Neural cell (in vitro differentiated cells): ENCODE data around the gene GEMIN2. TPM values are rescaled to one million over a fixed set of nuclear protein-coding genes. Genes with fewer than 3 reads are reported as not detected.

Experiments
- H2AFZ ChIP-seq: fragments of 200-600, 300-800 bp; sonication (generic), shearing (Covaris generic); 2 replicates; pipeline ENCODE4 v1.6.0; 2014; ENCODE audit warnings: low read depth, mild to moderate bottlenecking, antibody characterized with exemption, low read length, moderate library complexity
- H3F3A ChIP-seq: fragments of 200-600 bp; shearing (Covaris generic); 2 replicates; pipeline ENCODE4 v1.6.1; 2016; ENCODE audit warnings: mild to moderate bottlenecking, moderate library complexity, mixed read lengths, antibody characterized with exemption, low read length; ENCODE audit not compliant: insufficient read depth, poor library complexity, severe bottlenecking
- H3K27ac ChIP-seq: fragments of 200-600, 300-800 bp; sonication (generic), shearing (Covaris generic); 2 replicates; pipeline ENCODE4 v1.5.1; 2014; ENCODE audit warnings: mild to moderate bottlenecking, low read length, moderate library complexity
- H3K27me3 ChIP-seq: fragments of 300-800, 200-600 bp; sonication (generic), shearing (Covaris generic); 2 replicates; pipeline ENCODE4 v1.6.0; 2014; ENCODE audit warnings: mild to moderate bottlenecking, low read depth, low read length, moderate library complexity; ENCODE audit not compliant: insufficient read depth
- H3K36me3 ChIP-seq: fragments of 300-800, 200-600 bp; sonication (generic), shearing (Covaris generic); 2 replicates; pipeline ENCODE4 v1.5.1; 2014; ENCODE audit warnings: mild to moderate bottlenecking, antibody characterized with exemption, low read length, moderate library complexity; ENCODE audit not compliant: insufficient read depth
- H3K4me2 ChIP-seq: fragments of 300-800, 200-600 bp; sonication (generic), shearing (Covaris generic); 2 replicates; pipeline ENCODE4 v1.6.0; 2014; ENCODE audit warnings: mild to moderate bottlenecking, low read length
- H3K4me3 ChIP-seq: fragments of 300-800, 200-600 bp; sonication (generic), shearing (Covaris generic); 2 replicates; pipeline ENCODE4 v1.5.1; 2014; ENCODE audit warnings: mild to moderate bottlenecking, low read length, moderate library complexity
- H3K79me2 ChIP-seq: fragments of 200-600 bp; shearing (Covaris generic); replicated peaks from 2 replicates; pipeline ENCODE4 v1.6.0; 2014; ENCODE audit warnings: mild to moderate bottlenecking, low read length, moderate library complexity; ENCODE audit not compliant: insufficient read depth
- H3K9ac ChIP-seq: fragments of 300-800, 200-600 bp; sonication (generic), shearing (Covaris generic); 2 replicates; pipeline ENCODE4 v1.6.1; 2016; ENCODE audit warnings: mild to moderate bottlenecking, low read length, mixed read lengths
- H3K9me2 ChIP-seq: fragments of 200-600 bp; shearing (Covaris generic); 2 replicates; pipeline ENCODE4 v1.6.1; 2016; ENCODE audit warnings: mild to moderate bottlenecking, low read length, mixed read lengths; ENCODE audit not compliant: insufficient read depth
- H3K9me3 ChIP-seq: fragments of 200-600, 300-800 bp; sonication (generic), shearing (Covaris generic); 2 replicates; pipeline ENCODE4 v1.6.1; 2016; ENCODE audit warnings: mild to moderate bottlenecking, mixed run types, low read length, moderate library complexity, mixed read lengths
- H4K20me1 ChIP-seq: fragments of 200-600 bp; shearing (Covaris generic); 2 replicates; pipeline ENCODE4 v1.6.1; 2016; ENCODE audit warnings: mild to moderate bottlenecking, mixed run types; ENCODE audit not compliant: insufficient read depth
- CTCF ChIP-seq: fragments of 450-650 bp; IDR thresholded peaks from 2 replicates; pipeline ENCODE4 v1.5.1; 2014; ENCODE audit warnings: antibody characterized with exemption, mild to moderate bottlenecking, moderate library complexity; ENCODE audit not compliant: poor library complexity, severe bottlenecking
- EP300 ChIP-seq: fragments of 450-650 bp; conservative IDR thresholded peaks from 2 replicates; pipeline ENCODE4 v1.6.1; 2014; ENCODE audit warnings: antibody characterized with exemption, mild to moderate bottlenecking, moderate library complexity; ENCODE audit not compliant: poor library complexity, severe bottlenecking
- EZH2 ChIP-seq: fragments of 200-600, 300-800 bp; shearing (Covaris generic), sonication (generic); IDR thresholded peaks from 2 replicates; pipeline ENCODE4 v1.6.1; 2014; ENCODE audit warnings: antibody characterized with exemption, low read length, borderline replicate concordance, mild to moderate bottlenecking; ENCODE audit not compliant: insufficient read depth, poor library complexity, severe bottlenecking
- MXI1 ChIP-seq: fragments of 450-650 bp; conservative IDR thresholded peaks from 2 replicates; pipeline ENCODE4 v1.6.1; 2014; ENCODE audit warnings: antibody characterized with exemption, mild to moderate bottlenecking; ENCODE audit not compliant: poor library complexity, severe bottlenecking
- POLR2AphosphoS5 ChIP-seq: IDR thresholded peaks from 2 replicates; pipeline ENCODE4 v1.6.1; 2012
- RAD21 ChIP-seq: fragments of 450-650 bp; conservative IDR thresholded peaks from 2 replicates; pipeline ENCODE4 v1.6.1; 2014; ENCODE audit warnings: antibody characterized with exemption, mild to moderate bottlenecking, moderate library complexity
- REST ChIP-seq: IDR thresholded peaks from 2 replicates; pipeline ENCODE4 v1.6.1; 2012; ENCODE audit warnings: borderline replicate concordance
- SMC3 ChIP-seq: fragments of 450-650 bp; conservative IDR thresholded peaks from 2 replicates; pipeline ENCODE4 v1.6.1; 2014; ENCODE audit warnings: antibody characterized with exemption, mild to moderate bottlenecking, moderate library complexity; ENCODE audit not compliant: poor library complexity
- TAF1 ChIP-seq: IDR thresholded peaks from 2 replicates; pipeline ENCODE4 v1.6.1; 2012; ENCODE audit warnings: low read depth
- polyA plus RNA-seq: library from polyadenylated mRNA; depleted of rRNA; stranded (reverse); fragments of >200 nt; gene quantifications from 2 replicates; pipeline ENCODE4 v1.2.3, GENCODE V29; 2014

Gene GEMIN2
- polyA plus RNA-seq, 1 donor from 2014 or later: 88.2 TPM

- TF ChIP-seq REST (no peak), POLR2AphosphoS5 (no peak), EZH2 (no peak), RAD21 (no peak), EP300 (no peak), CTCF (no peak), TAF1 (no peak), MXI1 (no peak), SMC3 (no peak)
- H3K27me3 ChIP-seq: no peaks in the 10 kb centered on the region
- no peak overlapping the region for H3K4me3 ChIP-seq
- peaks cover 7% of the 10 kb centered on the region for H3K36me3 ChIP-seq
- no peak overlapping the region for H3K27ac ChIP-seq
- no peaks in the 10 kb centered on the region for H4K20me1 ChIP-seq
- H3K4me2 ChIP-seq: no peak overlapping the region
- H3K9me3 ChIP-seq: no peaks in the 10 kb centered on the region
- H3K9ac ChIP-seq: no peak overlapping the region
- no peaks in the 10 kb centered on the region for H3K79me2 ChIP-seq
- H3F3A ChIP-seq: no peaks in the 10 kb centered on the region
- H2AFZ ChIP-seq: no peak overlapping the region
- no peaks in the 10 kb centered on the region for H3K9me2 ChIP-seq
Measured at GRCh38 chr14:39085933-39086332, 28.2 kb upstream of the GEMIN2 start.

- H3K79me2 ChIP-seq: no peaks in the 10 kb centered on the region
Measured at GRCh38 chr14:39087493-39087892, 26.6 kb upstream of the GEMIN2 start.

More at GRCh38 chr14:39087493-39087892, 26.6 kb upstream of the GEMIN2 start:
- H3K4me2 ChIP-seq: no peak overlapping the region
- H3K4me3 ChIP-seq: no peak overlapping the region
- no peak overlapping the region for H3K9ac ChIP-seq
- no peaks in the 10 kb centered on the region for H3F3A ChIP-seq
- H3K27me3 ChIP-seq: no peaks in the 10 kb centered on the region
- H3K9me3 ChIP-seq: no peaks in the 10 kb centered on the region
- no peak overlapping the region for H3K27ac ChIP-seq
- no peak overlapping the region for H2AFZ ChIP-seq
- no peak for TF ChIP-seq POLR2AphosphoS5
- TF ChIP-seq RAD21: no peak
- TF ChIP-seq EP300: no peak
- TF ChIP-seq REST: no peak
- peaks cover 11% of the 10 kb centered on the region for H3K36me3 ChIP-seq
- H4K20me1 ChIP-seq: no peaks in the 10 kb centered on the region
- no peaks in the 10 kb centered on the region for H3K9me2 ChIP-seq
